Ishikawa (cell line): ENCODE results near the gene ANKMY1.

ENCODE experiments used
- EGR1 ChIP-seq: IDR thresholded peaks from 2 replicates; pipeline ENCODE4 v1.6.1; 2012
- EP300 ChIP-seq: IDR thresholded peaks from 2 replicates; pipeline ENCODE4 v1.6.1; 2012; ENCODE audit warnings: borderline replicate concordance
- TAF1 ChIP-seq: IDR thresholded peaks from 2 replicates; pipeline ENCODE4 v1.6.1; 2012; ENCODE audit warnings: low read depth, mild to moderate bottlenecking

DNA sequence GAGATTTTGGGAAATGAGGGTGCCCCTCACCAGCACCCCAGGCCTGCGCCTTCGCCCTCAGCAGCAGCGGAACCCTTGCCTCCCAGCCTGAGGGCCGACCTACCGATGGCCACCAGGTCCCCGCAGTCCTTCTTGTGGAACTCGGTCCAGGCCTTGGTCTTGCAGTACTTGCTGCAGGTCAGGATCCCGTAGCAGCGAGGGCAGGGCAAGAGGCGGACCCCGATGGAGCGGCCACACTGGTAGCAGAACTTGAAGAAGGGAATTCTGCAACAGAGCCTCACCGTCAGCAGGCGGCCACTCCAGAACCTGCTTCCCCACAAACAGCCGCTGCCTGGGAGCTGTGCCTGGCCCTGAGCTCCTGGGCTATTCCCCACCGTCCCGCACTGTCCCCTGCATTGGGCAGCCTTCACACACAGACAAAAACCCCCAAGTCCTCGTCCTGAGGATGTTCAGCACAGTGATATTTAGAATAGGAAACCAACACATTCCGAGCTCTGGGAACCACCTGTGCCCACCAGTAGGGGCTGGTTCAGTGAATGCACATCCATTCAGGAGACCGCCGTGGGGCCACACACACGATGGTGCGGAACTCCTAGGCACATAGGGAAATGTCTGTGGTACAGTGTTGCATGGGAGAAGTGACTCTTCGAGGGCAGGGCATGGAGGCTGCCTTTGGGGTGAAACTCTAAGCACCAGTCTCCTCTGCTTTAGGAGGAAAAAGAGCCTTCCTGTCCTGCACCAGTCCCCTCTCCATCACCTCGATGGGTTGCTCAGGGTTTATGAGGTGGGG lies 76.8 kb downstream of the ANKMY1 start:
- no peak for TF ChIP-seq TAF1
- TF ChIP-seq EP300, result no peak
- TF ChIP-seq EGR1, result no peak
